ENCODE data around the gene OPCML. TPM values are rescaled to one million over a fixed set of nuclear protein-coding genes. Genes with fewer than 3 reads are reported as not detected.

Gene OPCML
- total RNA-seq, 4 donors from 2014 or later = 0.16 TPM; not detected in 3

GRCh38 chr11:133253570-133253969 lies 278.7 kb downstream of the OPCML start:
- intact Hi-C loops (cut with DNase I; ENCODE audit: low total_unique reads) = no loop called here
- 75 to 80% methylated on average over 3 of the region's 3 CpGs for WGBS, 2 donors
- H3K4me3 ChIP-seq (ENCODE audit: low read depth, poor library complexity, severe bottlenecking) = no peak overlapping the region

GRCh38 chr11:133251841-133252240 lies 280.5 kb downstream of the OPCML start:
- DNase-seq (ENCODE audit: low spot score in 2 of 2) = no peak
- TF ChIP-seq CTCF (IDR thresholded peaks at IDR 0.05) = no peak
- TF ChIP-seq POLR2A (IDR thresholded peaks at IDR 0.05) = no peak
- WGBS, 2 donors = 65 to 68% methylated on average over 3 of the region's 3 CpGs
- intact Hi-C loops (cut with DNase I; ENCODE audit: low total_unique reads) = no loop called here
- H3K4me3 ChIP-seq (ENCODE audit: low read depth, poor library complexity, severe bottlenecking) = no peak overlapping the region

More at GRCh38 chr11:133253570-133253969, 278.7 kb downstream of the OPCML start:
- no peak for TF ChIP-seq POLR2A (IDR thresholded peaks at IDR 0.05)
- TF ChIP-seq CTCF (IDR thresholded peaks at IDR 0.05) = no peak
- no peak for DNase-seq (ENCODE audit: low spot score in 2 of 2)

- no peak for TF ChIP-seq POLR2A (IDR thresholded peaks at IDR 0.05)
- TF ChIP-seq CTCF (IDR thresholded peaks at IDR 0.05) = no peak
- DNase-seq (ENCODE audit: low spot score in 2 of 2) = no peak
- no peak overlapping the region for H3K4me3 ChIP-seq (ENCODE audit: low read depth, poor library complexity, severe bottlenecking)
- WGBS, 2 donors = 70 to 72% methylated on average over 6 of the region's 6 CpGs
- intact Hi-C loops (cut with DNase I; ENCODE audit: low total_unique reads) = no loop called here
These were observed 282.8 kb downstream of the OPCML start for GRCh38 chr11:133249530-133249929.

- WGBS, 2 donors = 63 to 65% methylated on average over 3 of the region's 3 CpGs
- no peak for TF ChIP-seq POLR2A (IDR thresholded peaks at IDR 0.05)
- no peak for TF ChIP-seq CTCF (IDR thresholded peaks at IDR 0.05)
- no peak overlapping the region for H3K4me3 ChIP-seq (ENCODE audit: low read depth, poor library complexity, severe bottlenecking)
- intact Hi-C loops (cut with DNase I; ENCODE audit: low total_unique reads) = no loop called here
- no peak for DNase-seq (ENCODE audit: low spot score in 2 of 2)
These were observed 283.2 kb downstream of the OPCML start for GRCh38 chr11:133249065-133249464.

- no peak for DNase-seq (ENCODE audit: low spot score in 2 of 2)
- TF ChIP-seq POLR2A (IDR thresholded peaks at IDR 0.05) = no peak
- intact Hi-C loops (cut with DNase I; ENCODE audit: low total_unique reads) = no loop called here
- WGBS, 2 donors = 71 to 82% methylated on average over 3 of the region's 3 CpGs
- no peak overlapping the region for H3K4me3 ChIP-seq (ENCODE audit: low read depth, poor library complexity, severe bottlenecking)
These were observed 288.5 kb downstream of the OPCML start for GRCh38 chr11:133243832-133244231.

GRCh38 chr11:133240908-133241655 lies 291.2 kb downstream of the OPCML start:
- H3K4me3 ChIP-seq (ENCODE audit: low read depth, poor library complexity, severe bottlenecking) = no peak overlapping the region
- WGBS, 2 donors = 74 to 75% methylated on average over 10 of the region's 10 CpGs
- intact Hi-C loops (cut with DNase I; ENCODE audit: low total_unique reads) = no loop called here
- TF ChIP-seq CTCF (IDR thresholded peaks at IDR 0.05) (no peak), POLR2A (IDR thresholded peaks at IDR 0.05) (no peak)
- no peak for DNase-seq (ENCODE audit: low spot score in 2 of 2)

Data from lower leg skin (tissue), 4 donors.